ENCODE results near the gene MED12L. TPM values are rescaled to one million over a fixed set of nuclear protein-coding genes. Genes with fewer than 3 reads are reported as not detected.

MED12L gene
- total RNA-seq, 1 donor from 2014 or later, result 3.9 TPM

DNA sequence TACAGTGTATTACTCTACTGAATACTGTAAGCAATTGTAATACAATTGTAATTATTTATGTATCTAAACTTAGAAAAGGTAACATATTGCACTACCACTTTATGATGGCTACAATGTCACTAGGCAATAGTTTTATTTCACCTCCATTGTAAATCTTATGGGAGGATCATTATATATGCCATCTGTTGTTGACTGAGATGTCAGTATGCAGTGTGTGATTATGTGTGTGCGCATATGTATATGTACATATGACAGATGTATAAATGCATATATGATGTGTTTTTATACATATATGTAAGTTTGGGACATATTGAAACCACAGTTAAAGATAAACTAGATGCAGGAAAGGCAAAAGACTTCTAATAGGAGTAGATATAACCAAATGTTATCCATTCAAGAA, 366.9 kb downstream of the MED12L start:
- no peak for DNase-seq (ENCODE audit: low spot score)

DNA sequence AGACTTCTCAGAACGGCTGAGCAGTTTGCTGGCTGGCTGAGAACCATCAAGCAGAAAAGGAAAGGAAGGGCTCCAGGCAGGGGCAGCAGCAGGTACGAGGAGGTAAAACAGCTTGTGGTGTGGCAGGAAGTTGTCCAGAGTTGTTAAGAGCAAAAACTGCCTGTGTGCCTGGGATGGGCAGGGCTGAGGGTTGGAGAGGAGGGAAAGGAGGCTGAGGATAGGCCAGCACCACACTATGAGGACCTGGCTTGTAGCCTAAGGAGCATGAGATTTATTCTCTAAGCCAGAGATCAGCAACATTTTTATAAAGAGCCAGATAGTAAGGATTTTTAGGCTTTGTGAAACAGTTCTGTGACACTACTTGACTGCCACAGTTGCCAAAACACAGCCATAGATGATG, 367.4 kb downstream of the MED12L start:
- no peak for DNase-seq (ENCODE audit: low spot score)

DNA sequence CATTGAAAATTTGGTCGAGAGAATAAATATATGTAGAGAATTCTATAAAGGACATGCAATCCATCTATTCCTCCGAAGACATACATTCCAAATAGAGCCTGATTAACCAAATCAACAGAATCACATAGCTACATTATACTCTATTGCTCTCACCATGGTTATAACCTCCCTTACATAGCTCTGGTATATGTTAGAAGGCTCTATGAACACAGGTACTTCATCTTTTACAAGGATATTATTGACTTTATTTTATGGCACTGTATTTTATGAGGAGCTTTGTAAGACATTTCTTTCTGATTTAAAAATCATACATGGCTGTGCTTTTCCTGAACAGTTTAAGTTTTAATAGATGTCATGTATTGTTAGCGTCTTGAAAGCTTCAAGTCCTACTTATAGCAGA, 370.6 kb downstream of the MED12L start:
- DNase-seq (ENCODE audit: low spot score), result no peak

DNA sequence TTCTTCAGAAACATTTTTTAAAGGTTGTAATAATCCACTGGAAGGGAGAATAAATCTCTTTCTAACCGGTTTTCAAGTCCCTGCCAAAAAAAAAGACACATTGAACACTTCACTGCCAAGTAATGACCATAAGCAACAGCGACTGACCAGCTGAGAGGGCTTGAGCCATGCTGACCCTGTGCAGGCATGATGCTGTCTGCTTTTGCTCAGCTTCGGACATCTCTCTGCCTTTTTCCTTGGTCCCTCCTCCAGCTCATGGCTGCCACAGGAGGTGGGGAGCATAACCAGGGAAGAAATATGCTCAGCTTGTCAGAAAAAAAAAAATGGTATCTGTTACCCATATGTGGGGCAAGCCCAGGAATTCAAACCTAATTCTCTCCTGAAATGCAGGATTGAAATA, 373.9 kb downstream of the MED12L start:
- no peak for DNase-seq (ENCODE audit: low spot score)

DNA sequence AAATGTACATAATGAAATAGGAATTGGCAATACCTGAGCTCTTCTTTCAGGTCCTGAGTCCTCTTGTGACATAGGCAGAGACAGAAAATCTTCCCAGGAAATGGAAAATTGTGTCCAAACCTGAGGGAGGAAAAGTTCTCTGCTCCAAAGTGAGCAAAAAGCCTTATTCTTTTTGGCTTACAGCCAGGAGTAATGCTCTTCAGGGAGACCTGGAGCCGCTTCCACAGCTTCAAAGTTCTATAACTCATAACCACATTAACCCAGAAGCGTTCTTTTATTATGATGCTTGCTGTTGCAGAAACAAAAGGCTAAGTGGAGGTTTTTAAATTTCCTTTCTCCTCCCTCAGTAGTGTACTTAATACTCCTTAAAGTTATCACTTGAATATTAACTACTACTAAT, 374.8 kb downstream of the MED12L start:
- no peak for DNase-seq (ENCODE audit: low spot score)

DNA sequence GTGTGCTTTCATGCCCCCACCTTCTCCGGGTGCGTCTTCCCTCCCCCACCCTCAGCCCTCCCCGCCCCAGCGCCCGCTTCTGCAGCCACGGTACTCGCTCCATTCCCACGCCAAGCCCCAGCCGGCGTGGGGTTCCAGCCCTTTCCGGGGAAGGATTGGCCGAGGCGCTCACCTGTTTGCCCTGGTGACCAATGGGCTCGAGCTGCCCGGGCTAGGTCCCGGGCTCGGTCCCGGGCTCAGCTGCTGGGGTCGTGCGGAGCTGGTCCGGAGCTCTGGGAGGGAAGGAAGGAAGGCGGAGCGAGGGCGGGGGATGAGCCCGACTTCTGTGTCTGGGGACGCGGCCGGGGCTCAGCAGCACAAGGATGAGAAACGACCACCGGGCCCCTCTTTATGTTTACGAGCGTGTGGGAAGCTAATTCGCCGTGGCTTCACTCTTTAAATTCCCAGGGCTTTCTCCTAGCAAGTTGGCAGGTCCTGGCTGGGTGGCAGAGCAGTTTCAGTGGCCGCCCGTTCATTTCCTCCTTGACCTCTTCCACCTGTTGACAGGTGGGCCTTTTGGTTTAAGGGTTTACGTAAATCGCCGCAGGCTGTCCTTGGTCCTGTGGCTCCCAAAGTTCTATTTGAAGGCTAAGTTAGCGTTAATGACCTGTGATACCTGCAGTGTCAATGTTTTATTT, 375.4 kb downstream of the MED12L start, which contains the start of gene IGSF10:
Gene IGSF10, minus strand, starts transcription at position 288 of the 677 bp plus-strand sequence. CDS start 2,352 bp downstream, outside the sequence.
- DNase-seq (ENCODE audit: low spot score), result no peak

DNA sequence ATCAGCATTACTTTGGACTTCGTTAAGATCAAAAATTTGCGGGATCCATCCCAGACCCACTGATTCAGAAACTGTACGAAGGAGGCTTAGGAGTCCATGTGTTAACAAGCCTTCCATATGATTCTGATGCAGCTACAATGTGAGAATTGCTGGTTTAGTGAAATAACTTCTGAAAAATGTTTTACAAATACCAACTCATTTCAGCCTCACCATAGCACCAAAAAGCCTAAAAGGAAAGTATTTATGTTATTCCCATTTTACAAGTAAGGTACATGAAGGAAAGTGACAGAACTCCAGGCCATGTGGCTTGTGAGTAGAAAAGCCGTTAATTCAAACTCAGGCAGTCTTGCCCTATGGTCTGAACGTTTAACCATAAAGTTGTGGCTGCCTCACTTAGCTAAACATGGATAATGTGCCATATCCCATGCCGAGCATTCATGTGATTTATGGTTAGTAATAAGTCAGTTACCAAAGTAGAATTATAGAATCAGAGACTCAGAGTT, 376.9 kb downstream of the MED12L start:
- no peak for DNase-seq (ENCODE audit: low spot score)

DNA sequence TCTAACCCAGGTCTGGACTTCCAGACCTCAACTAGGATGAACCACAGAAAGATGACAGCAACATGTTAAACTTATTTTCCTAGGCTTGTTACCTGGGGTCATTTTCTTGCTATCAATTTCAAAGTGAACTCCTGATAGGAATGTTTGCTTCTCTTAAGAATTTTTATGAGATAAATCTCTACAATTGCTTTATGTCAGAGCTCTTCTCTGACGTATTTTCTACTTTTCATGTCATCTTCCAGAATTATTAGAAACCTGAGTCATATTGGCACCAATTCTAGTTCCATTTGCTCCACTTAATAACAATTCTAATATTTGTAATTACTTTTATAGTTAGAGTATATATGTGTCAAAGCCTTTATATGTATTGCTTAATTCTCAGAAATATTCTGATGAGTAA, 377.5 kb downstream of the MED12L start:
- no peak for DNase-seq (ENCODE audit: low spot score)

DNA sequence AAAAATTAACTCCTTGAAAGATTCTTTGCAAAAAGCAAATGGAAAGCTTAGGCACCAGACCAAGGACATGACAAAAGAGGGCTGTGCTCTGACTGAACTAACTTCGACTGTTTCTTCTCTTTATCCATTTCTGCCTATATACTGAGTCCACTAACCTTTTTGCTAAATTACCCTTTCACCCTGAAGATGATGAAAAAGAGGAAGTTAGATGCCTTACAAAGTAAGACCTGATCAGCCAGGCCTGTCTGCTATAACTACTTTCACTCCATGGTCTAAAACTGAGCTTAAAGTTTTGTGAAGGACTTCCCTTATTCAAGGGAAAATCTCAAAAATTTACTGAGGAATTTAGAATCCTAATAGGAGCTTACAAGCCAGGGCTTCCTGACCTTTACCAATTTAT, 381.6 kb downstream of the MED12L start:
- DNase-seq (ENCODE audit: low spot score), result no peak

DNA sequence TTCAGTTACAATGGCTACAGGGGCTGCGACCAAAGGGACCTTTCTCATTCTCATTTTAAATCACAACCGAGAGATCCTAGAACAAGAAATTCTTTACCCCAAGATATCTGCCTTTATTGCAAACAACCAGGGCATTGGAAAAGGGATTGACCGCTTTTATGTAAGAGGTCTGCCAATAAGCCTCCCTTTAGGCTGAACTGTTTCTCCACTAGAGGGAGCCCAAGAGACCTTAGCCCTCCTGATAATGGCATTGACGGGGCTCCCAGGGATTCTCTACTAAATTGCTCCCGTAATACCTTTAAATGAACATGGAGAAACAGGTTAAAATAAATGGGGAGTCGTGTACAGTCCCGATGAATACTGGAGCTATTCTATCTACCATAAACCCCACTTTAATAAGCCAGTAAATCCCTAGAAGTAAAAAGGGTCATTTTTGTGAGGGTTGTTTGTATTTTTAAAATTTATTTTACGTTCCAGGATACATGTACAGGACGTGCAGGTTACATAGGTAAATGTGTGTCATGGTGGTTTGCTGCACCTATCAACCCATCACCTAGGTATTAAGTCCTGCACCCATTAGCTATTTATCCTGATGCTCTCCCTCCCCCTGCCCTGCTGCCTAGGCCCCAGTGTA, 382.9 kb downstream of the MED12L start:
- peak; percentile 55 for DNase-seq (ENCODE audit: low spot score)

DNA sequence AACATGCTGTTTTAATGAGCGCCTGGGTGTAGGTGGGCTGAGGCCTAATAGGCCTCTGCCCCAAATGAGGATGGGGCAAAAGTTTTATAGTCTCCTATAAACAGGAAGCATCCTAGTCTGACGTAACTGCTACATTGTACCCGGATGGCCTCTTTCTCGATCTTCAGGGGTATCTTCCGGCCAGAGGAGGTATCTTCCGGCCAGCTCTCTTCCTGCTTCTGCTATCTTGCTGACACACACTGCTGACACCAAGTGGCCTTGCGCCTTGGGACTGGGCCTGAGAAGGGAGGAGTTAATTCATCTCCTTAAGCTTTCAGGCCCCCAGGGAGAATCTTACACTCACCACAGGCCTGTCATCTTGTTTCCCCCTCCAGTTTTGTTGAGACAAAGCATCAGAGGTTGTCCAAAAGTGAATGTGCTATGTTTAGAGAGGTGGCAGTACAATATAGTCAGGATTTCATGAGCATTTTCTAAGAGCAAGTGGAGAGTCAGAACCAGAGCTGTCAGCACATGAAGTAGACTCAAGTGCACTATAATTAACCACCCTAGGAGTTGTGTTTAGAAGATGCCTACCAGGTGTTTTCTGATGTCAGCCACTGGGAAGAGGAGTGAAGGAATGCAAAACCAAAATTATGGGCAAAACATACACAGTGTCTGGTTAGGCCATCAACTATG, 391.0 kb downstream of the MED12L start:
- no peak for DNase-seq (ENCODE audit: low spot score)

DNA sequence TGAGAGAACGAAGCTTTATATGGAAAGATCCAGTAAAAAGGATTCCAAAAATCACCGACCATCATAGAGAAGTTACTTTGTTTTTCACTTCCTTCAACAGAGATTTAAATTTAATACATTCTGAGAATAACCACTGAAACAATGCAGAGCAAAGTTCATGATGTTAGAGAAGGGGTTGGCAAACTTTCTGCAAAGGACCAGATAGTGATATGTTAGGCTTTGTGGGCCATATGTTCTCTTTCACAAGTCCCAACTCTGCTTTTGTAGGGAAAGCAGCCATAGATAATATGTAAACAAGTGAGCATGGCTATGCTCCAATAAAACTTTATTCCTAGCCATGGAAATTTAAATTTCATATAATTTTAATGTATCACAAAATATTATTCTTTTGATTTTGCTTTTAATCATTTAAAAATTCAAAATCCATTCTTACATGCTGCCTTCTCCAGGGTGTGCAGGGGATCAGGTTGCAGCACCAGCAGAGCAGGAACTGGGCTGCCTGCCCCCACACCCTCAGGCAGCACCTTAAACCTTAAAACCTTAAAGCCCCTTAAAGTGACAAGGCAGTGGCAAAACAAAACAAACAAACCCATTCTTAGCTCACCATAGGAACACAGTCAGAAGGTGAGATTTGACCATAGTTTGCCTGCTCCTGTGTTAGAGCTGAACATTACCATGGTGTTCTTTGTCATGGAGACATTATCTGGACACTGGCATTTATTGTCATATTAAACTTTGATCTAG, 392.3 kb downstream of the MED12L start:
- no peak for DNase-seq (ENCODE audit: low spot score)

DNA sequence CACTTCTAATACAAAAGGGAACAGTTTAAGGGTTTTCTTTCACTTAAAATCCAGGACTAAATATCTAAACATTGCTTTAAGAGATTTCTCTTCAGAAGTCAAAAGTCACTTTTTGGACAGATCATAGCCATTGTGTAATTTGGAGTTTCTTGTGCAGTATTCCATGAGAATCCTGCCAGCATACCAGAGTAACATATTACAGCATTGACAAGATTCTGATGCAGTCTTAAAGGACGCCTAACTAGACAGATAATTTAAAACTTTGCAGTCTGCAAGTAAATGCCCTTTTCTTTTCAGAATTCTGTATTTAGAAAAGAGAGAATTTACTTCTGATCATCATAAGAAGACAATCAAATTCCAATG, 392.9 kb downstream of the MED12L start:
- no peak for DNase-seq (ENCODE audit: low spot score)

DNA sequence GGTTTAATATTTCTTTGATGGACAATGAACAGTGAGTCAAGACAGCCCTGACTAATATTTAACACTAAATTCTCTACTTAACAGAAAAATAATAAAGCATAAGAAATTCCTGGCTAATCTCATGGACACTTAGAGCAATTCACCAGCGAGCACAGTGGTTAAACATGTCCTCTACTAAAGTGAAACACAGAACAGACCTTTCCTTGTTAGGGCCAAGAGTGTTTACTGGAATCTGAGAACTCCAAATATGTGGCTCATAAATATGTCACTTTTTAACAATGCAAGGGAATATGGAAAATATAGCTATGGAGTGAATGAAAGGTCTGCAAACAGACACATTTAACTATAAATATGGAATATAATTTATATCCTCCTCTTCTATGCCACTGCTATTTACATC, 394.0 kb downstream of the MED12L start:
- no peak for DNase-seq (ENCODE audit: low spot score)

DNA sequence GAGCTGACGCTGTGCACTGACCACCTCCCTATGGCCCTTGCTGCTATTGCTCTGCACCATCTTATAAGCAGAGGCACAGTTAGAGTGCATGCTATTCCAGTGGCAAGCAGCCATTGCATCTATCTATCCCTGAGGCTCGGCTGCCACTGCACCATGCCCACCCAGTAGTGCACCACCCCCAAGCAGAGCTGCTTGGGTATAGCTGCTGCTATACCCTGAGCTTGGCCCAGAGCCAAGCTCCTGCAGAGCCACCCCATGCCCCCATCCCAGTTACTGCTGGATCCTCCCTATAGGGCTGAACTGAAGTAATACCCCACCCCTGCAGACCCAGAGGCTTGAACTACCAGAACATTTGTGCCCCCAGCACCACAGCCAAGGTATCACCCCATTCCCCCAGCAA, 395.0 kb downstream of the MED12L start:
- DNase-seq (ENCODE audit: low spot score), result no peak

DNA sequence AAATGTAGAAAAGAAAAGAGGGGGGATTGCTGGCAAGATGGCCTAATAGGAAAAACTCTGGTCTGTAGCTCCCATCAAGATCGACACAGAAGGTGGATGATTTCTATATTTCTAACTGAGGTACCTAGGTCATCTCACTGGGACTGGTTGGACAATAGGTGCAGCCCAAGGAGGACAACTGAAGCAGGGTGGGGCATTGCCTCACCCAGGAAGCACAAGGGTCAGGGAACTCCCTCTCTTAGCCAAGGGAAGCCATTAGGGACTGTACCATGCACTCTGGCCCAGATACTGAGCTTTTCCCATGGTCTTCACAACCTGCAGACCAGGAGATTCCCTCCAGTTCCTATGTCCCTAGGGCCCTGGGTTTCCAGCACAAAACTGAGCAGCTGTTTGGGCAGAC, 398.0 kb downstream of the MED12L start:
- no peak for DNase-seq (ENCODE audit: low spot score)

DNA sequence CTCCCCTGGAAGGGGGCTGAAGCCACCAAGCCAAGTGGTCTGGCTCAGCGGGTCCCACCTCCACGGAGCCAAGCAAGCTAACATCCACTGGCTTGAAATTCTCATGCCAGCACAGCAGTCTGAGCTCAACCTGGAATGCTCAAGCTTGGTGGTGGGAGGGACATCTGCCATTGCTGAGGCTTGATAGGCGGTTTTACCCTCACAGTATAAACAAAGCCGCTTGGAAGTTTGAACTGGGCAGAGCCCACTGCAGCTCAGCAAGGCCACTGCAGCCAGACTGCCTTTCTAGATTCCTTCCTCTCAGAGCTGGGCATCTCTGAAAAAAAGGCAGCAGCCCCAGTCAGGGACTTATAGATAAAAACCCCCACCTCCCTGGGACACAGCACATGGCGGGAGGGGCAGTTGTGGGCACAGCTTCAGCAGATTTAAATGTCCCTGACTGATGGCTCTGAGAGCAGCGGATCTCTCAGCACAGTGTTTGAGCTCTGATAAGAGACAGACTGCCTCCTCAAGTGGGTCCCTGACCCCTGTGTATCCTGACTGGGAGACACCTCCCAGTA, 398.6 kb downstream of the MED12L start:
- DNase-seq (ENCODE audit: low spot score), result no peak

Other genes with a start within 250 kb of the MED12L start
- gene MINDY4B, start 180.2 kb upstream of the MED12L start, total RNA-seq, result not detected
- not detected for gene CLRN1, start 112.9 kb upstream of the MED12L start, total RNA-seq
- gene GPR171, start 117.6 kb downstream of the MED12L start, total RNA-seq, result 4.7 TPM
- 0.68 TPM for gene P2RY14, start 192.9 kb downstream of the MED12L start, total RNA-seq
- gene GPR87, start 231.2 kb downstream of the MED12L start, total RNA-seq, result 13.5 TPM
- 1.2 TPM for gene P2RY13, start 243.9 kb downstream of the MED12L start, total RNA-seq